GM12801 (cell line): ENCODE measurements around the gene OR9Q1.

Source experiments
- TF ChIP-seq, protein P1 (sequence below): IDR thresholded peaks from one replicate; pipeline ENCODE4 v1.5.1; 2011; ENCODE audit warnings: control low read depth; ENCODE audit not compliant: insufficient read length; ENCODE audit errors: extremely low read depth

OR9Q1 gene

GRCh38 chr11:58142761-58143160 lies 119.1 kb downstream of the OR9Q1 start:
- TF ChIP-seq, protein P1, sequence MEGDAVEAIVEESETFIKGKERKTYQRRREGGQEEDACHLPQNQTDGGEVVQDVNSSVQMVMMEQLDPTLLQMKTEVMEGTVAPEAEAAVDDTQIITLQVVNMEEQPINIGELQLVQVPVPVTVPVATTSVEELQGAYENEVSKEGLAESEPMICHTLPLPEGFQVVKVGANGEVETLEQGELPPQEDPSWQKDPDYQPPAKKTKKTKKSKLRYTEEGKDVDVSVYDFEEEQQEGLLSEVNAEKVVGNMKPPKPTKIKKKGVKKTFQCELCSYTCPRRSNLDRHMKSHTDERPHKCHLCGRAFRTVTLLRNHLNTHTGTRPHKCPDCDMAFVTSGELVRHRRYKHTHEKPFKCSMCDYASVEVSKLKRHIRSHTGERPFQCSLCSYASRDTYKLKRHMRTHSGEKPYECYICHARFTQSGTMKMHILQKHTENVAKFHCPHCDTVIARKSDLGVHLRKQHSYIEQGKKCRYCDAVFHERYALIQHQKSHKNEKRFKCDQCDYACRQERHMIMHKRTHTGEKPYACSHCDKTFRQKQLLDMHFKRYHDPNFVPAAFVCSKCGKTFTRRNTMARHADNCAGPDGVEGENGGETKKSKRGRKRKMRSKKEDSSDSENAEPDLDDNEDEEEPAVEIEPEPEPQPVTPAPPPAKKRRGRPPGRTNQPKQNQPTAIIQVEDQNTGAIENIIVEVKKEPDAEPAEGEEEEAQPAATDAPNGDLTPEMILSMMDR: no peak

GRCh38 chr11:58152781-58153180 lies 129.1 kb downstream of the OR9Q1 start:
- TF ChIP-seq, protein P1: no peak

GRCh38 chr11:58164389-58164788 lies 140.7 kb downstream of the OR9Q1 start:
- TF ChIP-seq, protein P1: no peak

- TF ChIP-seq, protein P1: no peak
Measured at GRCh38 chr11:58164990-58165389, 141.3 kb downstream of the OR9Q1 start.

- TF ChIP-seq, protein P1: no peak
Measured at GRCh38 chr11:58165504-58166106, 141.9 kb downstream of the OR9Q1 start.

DNA sequence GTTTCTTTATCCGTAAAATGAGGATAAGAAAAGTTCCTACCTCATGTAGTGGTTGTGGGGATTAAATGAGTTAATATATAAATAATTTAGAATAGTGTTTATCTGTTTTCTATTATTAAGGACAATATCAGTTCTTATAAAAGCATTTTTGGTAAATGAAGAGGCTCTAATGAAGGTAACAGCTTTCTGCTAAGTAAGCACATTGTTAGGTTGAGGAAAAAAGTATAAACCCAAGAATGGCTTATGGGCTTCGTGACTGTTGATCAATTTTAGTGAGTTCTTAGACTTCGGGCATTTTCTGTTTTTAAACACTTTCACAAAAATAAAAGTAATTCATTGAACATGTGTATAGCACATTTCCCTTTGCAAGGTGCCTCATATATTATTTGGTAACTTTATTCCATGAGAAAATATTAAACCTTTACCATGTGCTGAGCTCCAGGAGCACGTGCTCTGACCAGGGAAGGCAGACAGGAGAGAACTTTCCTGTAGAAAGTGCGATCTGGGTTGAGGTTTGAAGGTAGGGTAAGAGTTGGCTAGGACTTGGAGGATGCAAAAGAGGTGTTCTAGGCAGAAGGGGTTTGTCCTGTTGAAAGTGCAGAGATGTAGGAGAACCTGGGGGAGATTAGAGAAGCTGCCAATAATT lies 153.9 kb downstream of the OR9Q1 start:
- TF ChIP-seq, protein P1: no peak

- TF ChIP-seq, protein P1: no peak
Measured at GRCh38 chr11:58178444-58178843, 154.8 kb downstream of the OR9Q1 start.
